Gastroesophageal sphincter (tissue), 3 donors: ENCODE measurements around the gene ZBTB7C.

Experiments used
- CTCF ChIP-seq, 4 experiments: fragments of 200-600 bp in 2 of 4; fragments of 450-650 bp in 2 of 4; sonication (generic) in 1 of 4; IDR thresholded peaks; one replicate each; pipeline ENCODE4 v1.5.1; 2017 to 2019; ENCODE audit warnings: antibody characterized with exemption in 4 of 4, mild to moderate bottlenecking in 2 of 4, moderate library complexity in 2 of 4
- EP300 ChIP-seq: sonication (generic); formaldehyde crosslinking; IDR thresholded peaks from one replicate; pipeline ENCODE4 v1.6.1; 2017; ENCODE audit warnings: antibody characterized with exemption, mild to moderate bottlenecking
- POLR2A ChIP-seq, 2 donors: fragments of 450-650 bp; IDR thresholded peaks; one replicate each; pipeline ENCODE4 v1.6.1; 2017; ENCODE audit warnings: antibody characterized with exemption in 2 of 2, mild to moderate bottlenecking in 2 of 2, moderate library complexity in 1 of 2
- POLR2AphosphoS5 ChIP-seq: sonication (generic); formaldehyde crosslinking; IDR thresholded peaks from one replicate; pipeline ENCODE4 v1.6.1; 2017; ENCODE audit warnings: antibody characterized with exemption

GRCh38 chr18:48100651-48101165 is 308.5 kb downstream of the ZBTB7C start:
- TF ChIP-seq CTCF (IDR thresholded peaks at IDR 0.05), result no peak
- TF ChIP-seq POLR2AphosphoS5, result no peak
- no peak for TF ChIP-seq POLR2A (IDR thresholded peaks at IDR 0.05)
- TF ChIP-seq EP300, result no peak
